Measurements from ENCODE around the gene CCDC6.

CCDC6 gene

GRCh38 chr10:59807629-59808620, 98.4 kb downstream of the CCDC6 start:
- DNase-seq (ENCODE audit: extremely low spot score): no peak
- ChIA-PET POLR2A (no interaction called here), CTCF (interaction anchor here (0.8 to 8.2 kb wide), 12 partner anchors 8 to 181 kb away, joined by 3 to 112 read pairs (median 6); partner anchors contain the start of gene CCDC6)
- TF ChIP-seq, protein P1, sequence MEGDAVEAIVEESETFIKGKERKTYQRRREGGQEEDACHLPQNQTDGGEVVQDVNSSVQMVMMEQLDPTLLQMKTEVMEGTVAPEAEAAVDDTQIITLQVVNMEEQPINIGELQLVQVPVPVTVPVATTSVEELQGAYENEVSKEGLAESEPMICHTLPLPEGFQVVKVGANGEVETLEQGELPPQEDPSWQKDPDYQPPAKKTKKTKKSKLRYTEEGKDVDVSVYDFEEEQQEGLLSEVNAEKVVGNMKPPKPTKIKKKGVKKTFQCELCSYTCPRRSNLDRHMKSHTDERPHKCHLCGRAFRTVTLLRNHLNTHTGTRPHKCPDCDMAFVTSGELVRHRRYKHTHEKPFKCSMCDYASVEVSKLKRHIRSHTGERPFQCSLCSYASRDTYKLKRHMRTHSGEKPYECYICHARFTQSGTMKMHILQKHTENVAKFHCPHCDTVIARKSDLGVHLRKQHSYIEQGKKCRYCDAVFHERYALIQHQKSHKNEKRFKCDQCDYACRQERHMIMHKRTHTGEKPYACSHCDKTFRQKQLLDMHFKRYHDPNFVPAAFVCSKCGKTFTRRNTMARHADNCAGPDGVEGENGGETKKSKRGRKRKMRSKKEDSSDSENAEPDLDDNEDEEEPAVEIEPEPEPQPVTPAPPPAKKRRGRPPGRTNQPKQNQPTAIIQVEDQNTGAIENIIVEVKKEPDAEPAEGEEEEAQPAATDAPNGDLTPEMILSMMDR (IDR thresholded peaks at IDR 0.05; ENCODE audit: control extremely low read depth, extremely low read depth, low read depth, missing control alignments): no peak

DNA sequence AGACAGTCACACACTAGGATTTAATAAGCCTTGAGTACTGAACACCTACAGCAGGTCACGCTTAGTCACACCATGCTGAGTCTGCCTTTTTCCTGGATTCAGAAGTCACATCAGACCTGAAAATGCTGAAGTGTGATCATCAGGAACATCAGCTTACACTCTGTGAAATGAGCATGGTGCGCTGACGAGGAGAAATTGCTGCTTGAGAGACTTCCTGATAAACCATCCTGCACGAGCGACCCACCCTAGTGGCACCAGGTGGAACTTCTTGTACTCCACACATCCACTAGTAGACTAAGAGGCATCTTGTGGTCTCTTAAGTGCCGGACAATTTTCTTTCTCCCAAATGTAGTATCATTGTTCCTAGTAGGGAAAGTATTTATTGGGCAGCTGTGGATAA, 101.3 kb downstream of the CCDC6 start:
- CTCF ChIA-PET: interaction anchor here (1.4 to 8.2 kb wide), 4 partner anchors 16 to 178 kb away, joined by 3 to 112 read pairs (median 5); no protein-coding TSS in a partner anchor
- TF ChIP-seq, protein P1 (IDR thresholded peaks at IDR 0.05; ENCODE audit: control extremely low read depth, extremely low read depth, low read depth, missing control alignments): peak; percentile 16
- no peak for DNase-seq (ENCODE audit: extremely low spot score)
- POLR2A ChIA-PET: no interaction called here

DNA sequence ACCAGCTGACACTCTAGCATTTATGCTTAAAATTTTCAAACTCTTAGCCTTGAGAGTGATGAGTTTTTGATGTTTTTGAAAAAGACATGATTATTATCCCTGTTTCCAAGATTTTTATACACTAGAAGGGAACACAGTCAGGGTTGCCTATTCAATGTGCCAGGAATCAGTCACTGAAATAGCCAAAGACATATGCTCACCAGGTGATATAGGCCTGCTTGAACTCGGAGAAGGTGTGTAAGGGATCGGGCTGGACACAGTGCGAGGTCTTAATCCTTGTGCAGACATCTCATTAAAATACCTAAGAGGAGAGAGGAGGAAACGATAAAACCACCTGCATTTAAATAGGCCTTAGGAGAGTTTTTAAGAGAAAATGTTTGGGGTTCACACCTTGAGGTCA, 102.1 kb downstream of the CCDC6 start:
- TF ChIP-seq, protein P1 (IDR thresholded peaks at IDR 0.05; ENCODE audit: control extremely low read depth, extremely low read depth, low read depth, missing control alignments): no peak
- CTCF ChIA-PET: interaction anchor here (1.7 to 8.2 kb wide), 2 partner anchors 31 to 178 kb away, joined by 3 to 112 read pairs; no protein-coding TSS in a partner anchor
- POLR2A ChIA-PET: no interaction called here
- no peak for DNase-seq (ENCODE audit: extremely low spot score)

GRCh38 chr10:59803714-59804113, 102.6 kb downstream of the CCDC6 start:
- TF ChIP-seq, protein P1 (IDR thresholded peaks at IDR 0.05; ENCODE audit: control extremely low read depth, extremely low read depth, low read depth, missing control alignments): no peak
- no peak for DNase-seq (ENCODE audit: extremely low spot score)
- ChIA-PET CTCF (interaction anchor here (1.5 kb wide), 1 partner anchor 27 kb away, joined by 3 read pairs; no protein-coding TSS in a partner anchor), POLR2A (no interaction called here)

GRCh38 chr10:59801171-59801570, 105.2 kb downstream of the CCDC6 start:
- TF ChIP-seq, protein P1 (IDR thresholded peaks at IDR 0.05; ENCODE audit: control extremely low read depth, extremely low read depth, low read depth, missing control alignments): no peak
- ChIA-PET CTCF (interaction anchor here (2.0 kb wide), 1 partner anchor 29 kb away, joined by 5 read pairs; no protein-coding TSS in a partner anchor), POLR2A (no interaction called here)
- no peak for DNase-seq (ENCODE audit: extremely low spot score)

DNA sequence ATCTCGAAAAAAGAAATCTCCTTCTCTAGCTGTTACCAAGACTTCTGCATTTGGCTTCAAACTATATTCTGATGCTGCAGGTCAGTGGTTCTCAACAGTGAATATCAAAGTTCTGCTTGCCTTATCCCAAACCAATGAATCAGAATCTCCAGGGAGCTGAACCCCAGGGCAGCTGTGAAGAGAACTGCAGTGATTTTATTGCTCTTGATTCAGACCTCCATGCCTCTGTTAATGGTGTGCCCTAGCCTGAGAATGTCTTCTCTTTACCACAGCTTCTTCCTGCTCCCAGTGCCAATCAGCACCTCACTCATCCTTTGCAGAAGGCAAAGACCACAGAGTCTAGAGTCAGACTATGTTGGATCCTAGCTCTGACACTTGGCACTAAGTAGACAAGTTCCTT, 106.9 kb downstream of the CCDC6 start:
- TF ChIP-seq, protein P1 (IDR thresholded peaks at IDR 0.05; ENCODE audit: control extremely low read depth, extremely low read depth, low read depth, missing control alignments): no peak
- ChIA-PET CTCF (interaction anchor here (0.7 to 2.0 kb wide), 10 partner anchors 8 to 64 kb away, joined by 3 to 7 read pairs (median 5); no protein-coding TSS in a partner anchor), POLR2A (no interaction called here)
- DNase-seq (ENCODE audit: extremely low spot score): no peak

All from GM10248 (cell line).